HL-60 (cell line): ENCODE data around the gene AKAP6.

Source experiments
- DNase-seq, 2 experiments: peaks; one replicate each; pipeline ENCODE4 v3.0.0-alpha.2; 2010 to 2020; ENCODE audit warnings: low read depth in 1 of 2, low spot score in 1 of 2
- H3K27ac ChIP-seq: fragments of 250-450 bp; sonication (Bioruptor Pico); replicated peaks from 2 replicates; pipeline ENCODE4 v1.5.1; 2020; ENCODE audit warnings: mild to moderate bottlenecking, moderate library complexity
- H3K27me3 ChIP-seq: fragments of 250-450 bp; sonication (Bioruptor Pico); 2 replicates; pipeline ENCODE4 v1.5.1; 2021; ENCODE audit warnings: mild to moderate bottlenecking, moderate library complexity; ENCODE audit not compliant: insufficient read depth, poor library complexity, severe bottlenecking
- H3K4me3 ChIP-seq: replicated peaks from 2 replicates; pipeline ENCODE4 v1.5.1; 2011; ENCODE audit warnings: mild to moderate bottlenecking, control low read depth, low read length; ENCODE audit not compliant: insufficient read depth
- GABPA ChIP-seq: IDR thresholded peaks from 2 replicates; pipeline ENCODE4 v1.6.1; 2012; ENCODE audit warnings: low read depth
- POLR2AphosphoS5 ChIP-seq: IDR thresholded peaks from 2 replicates; pipeline ENCODE4 v1.6.1; 2012; ENCODE audit warnings: low read depth
- SPI1 ChIP-seq: IDR thresholded peaks from 2 replicates; pipeline ENCODE4 v1.6.1; 2012; ENCODE audit warnings: low read depth, mild to moderate bottlenecking, borderline replicate concordance
- TF ChIP-seq, protein P1 (sequence below): IDR thresholded peaks from 2 replicates; pipeline ENCODE4 v1.6.1; 2012; ENCODE audit warnings: low read depth; ENCODE audit not compliant: insufficient replicate concordance
- TF ChIP-seq, protein P2 (sequence below): IDR thresholded peaks from one replicate; pipeline ENCODE4 v1.5.1; 2011; ENCODE audit warnings: low read length, control low read depth, inconsistent platforms; ENCODE audit not compliant: insufficient read depth

AKAP6 gene

DNA sequence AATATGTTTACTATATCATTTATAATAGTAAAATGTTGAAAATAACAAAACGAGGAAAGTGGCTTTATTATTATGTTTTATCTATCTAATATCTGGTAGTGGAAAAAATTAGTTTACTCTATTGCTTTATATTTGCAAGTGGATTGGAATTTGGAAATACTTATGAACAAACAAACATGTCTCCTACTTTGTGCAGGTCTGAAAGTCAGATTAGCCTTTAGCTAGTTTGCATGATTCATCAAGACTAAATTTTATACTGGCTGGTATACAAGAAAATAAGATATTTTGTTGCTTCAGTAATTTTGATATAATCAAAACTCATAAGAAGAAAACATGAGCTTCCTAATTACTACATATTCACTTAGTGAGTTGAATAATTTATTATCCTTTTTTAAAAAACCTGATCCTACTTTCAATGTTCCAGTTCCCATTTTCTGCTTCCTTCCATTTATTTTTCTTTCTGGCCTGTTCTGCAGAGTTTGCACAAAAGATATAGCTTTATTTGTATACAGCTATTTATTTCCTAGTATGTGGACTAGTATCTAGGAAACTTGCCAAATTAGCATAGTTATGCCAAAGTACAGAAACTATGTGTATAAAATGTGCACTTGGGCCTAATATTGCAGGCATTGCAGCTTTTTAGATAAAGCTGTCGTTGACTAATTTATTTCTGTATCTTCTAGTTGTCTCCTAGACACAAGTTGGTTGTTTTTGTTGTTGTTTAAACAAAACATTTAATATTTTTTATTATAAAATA, 122.0 kb downstream of the AKAP6 start:
- Histone ChIP-seq H3K4me3 (no peak overlapping the region), H3K27me3 (no peaks in the 10 kb centered on the region), H3K27ac (no peak overlapping the region)
- no peak for DNase-seq
- TF ChIP-seq, protein P1, sequence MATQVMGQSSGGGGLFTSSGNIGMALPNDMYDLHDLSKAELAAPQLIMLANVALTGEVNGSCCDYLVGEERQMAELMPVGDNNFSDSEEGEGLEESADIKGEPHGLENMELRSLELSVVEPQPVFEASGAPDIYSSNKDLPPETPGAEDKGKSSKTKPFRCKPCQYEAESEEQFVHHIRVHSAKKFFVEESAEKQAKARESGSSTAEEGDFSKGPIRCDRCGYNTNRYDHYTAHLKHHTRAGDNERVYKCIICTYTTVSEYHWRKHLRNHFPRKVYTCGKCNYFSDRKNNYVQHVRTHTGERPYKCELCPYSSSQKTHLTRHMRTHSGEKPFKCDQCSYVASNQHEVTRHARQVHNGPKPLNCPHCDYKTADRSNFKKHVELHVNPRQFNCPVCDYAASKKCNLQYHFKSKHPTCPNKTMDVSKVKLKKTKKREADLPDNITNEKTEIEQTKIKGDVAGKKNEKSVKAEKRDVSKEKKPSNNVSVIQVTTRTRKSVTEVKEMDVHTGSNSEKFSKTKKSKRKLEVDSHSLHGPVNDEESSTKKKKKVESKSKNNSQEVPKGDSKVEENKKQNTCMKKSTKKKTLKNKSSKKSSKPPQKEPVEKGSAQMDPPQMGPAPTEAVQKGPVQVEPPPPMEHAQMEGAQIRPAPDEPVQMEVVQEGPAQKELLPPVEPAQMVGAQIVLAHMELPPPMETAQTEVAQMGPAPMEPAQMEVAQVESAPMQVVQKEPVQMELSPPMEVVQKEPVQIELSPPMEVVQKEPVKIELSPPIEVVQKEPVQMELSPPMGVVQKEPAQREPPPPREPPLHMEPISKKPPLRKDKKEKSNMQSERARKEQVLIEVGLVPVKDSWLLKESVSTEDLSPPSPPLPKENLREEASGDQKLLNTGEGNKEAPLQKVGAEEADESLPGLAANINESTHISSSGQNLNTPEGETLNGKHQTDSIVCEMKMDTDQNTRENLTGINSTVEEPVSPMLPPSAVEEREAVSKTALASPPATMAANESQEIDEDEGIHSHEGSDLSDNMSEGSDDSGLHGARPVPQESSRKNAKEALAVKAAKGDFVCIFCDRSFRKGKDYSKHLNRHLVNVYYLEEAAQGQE: no peak
- TF ChIP-seq POLR2AphosphoS5 (no peak), SPI1 (no peak), GABPA (no peak)
- TF ChIP-seq, protein P2, sequence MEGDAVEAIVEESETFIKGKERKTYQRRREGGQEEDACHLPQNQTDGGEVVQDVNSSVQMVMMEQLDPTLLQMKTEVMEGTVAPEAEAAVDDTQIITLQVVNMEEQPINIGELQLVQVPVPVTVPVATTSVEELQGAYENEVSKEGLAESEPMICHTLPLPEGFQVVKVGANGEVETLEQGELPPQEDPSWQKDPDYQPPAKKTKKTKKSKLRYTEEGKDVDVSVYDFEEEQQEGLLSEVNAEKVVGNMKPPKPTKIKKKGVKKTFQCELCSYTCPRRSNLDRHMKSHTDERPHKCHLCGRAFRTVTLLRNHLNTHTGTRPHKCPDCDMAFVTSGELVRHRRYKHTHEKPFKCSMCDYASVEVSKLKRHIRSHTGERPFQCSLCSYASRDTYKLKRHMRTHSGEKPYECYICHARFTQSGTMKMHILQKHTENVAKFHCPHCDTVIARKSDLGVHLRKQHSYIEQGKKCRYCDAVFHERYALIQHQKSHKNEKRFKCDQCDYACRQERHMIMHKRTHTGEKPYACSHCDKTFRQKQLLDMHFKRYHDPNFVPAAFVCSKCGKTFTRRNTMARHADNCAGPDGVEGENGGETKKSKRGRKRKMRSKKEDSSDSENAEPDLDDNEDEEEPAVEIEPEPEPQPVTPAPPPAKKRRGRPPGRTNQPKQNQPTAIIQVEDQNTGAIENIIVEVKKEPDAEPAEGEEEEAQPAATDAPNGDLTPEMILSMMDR: no peak

DNA sequence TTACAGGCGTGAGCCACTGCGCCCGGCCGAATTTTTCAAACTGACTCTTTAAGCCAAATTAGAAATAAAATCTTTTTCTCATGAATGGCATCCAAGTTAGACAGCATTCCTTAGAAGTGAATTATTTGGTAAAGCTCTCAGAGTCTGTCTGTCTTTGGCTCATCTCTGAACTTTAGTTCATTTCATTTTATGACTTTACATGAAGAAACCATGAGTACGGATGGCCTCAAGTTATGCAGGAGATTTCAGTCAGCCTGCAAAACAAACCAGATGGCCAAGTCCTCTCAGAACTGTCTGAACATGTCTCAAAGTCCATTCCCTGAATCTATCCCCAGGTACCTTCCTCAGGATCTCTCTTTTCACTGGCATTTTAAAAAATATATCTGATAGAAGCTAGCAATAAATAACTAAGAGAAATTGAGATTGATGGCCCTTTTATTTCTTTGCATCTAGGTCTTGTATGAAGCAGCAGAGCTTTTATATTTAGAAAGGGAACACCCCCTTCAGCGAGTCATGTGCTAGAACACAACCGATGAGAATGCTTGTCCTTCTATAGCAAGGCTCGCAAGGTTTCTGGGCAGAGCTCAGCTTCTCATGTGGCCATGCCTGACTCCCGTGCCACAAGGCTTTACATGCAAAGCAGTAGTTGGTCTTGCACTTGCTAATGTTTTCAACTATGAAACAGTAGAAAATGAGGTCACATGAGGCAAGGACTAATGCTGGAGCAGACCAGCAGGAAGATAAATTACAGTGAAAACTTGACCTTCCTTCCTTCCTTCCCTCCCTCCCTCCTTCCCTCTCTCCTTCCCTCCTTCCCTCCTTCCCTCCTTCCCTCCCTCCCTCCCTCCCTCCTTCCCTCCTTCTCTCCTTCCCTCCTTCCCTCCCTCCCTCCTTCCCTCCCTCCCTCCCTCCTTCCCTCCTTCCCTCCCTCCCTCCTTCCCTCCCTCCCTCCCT, 125.0 kb downstream of the AKAP6 start:
- Histone ChIP-seq H3K27me3 (no peaks in the 10 kb centered on the region), H3K27ac (no peak overlapping the region), H3K4me3 (no peak overlapping the region)
- TF ChIP-seq, protein P2: no peak
- TF ChIP-seq POLR2AphosphoS5 (no peak), SPI1 (no peak), GABPA (no peak)
- TF ChIP-seq, protein P1: no peak
- no peak for DNase-seq

DNA sequence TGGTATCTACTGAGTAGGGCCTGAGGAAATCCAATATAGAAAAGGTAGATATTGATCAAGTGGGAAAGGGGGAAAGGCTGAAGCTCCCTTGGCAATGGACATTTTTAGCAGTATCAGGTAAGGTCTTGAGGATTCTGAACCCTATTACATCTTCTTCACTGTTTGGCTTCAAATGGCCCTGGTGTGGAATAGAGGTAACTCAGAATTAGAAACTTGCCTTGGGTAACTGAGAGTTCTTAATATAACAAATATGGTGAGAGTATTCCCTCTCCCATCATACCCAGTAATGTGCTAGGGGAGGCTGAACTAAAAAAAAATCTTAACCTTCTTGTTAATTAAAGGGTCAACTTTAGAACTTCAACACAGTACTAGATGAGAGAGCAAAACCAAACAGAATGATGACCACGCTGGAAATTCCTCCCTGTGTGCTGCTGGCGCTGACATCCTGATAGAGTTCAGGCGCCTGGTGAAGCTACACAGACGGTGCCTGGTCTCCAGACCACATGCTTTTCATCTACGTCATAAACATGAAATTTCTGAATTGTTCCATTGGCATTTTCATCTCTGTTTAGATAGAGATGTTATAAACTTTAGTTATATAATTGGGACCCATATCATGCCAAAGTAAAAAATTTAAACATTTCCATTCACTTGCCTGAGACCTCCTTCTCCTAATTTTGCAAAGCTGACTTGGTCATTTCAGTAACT, 128.3 kb downstream of the AKAP6 start:
- TF ChIP-seq GABPA (no peak), POLR2AphosphoS5 (no peak), SPI1 (no peak)
- TF ChIP-seq, protein P2: no peak
- TF ChIP-seq, protein P1: no peak
- H3K27me3 ChIP-seq: no peaks in the 10 kb centered on the region
- H3K27ac ChIP-seq: no peak overlapping the region
- DNase-seq: no peak
- no peak overlapping the region for H3K4me3 ChIP-seq
